ENCODE results near the gene USP2. TPM values are rescaled to one million over a fixed set of nuclear protein-coding genes. Genes with fewer than 3 reads are reported as not detected.
"Not testable (repeated sequence)": the region's sequence is repeated elsewhere in the genome, so short reads cannot be mapped to it uniquely, and the experiment has no call there.

Gene USP2
- total RNA-seq, 1 donor from 2014 or later = 0.24 TPM

DNA sequence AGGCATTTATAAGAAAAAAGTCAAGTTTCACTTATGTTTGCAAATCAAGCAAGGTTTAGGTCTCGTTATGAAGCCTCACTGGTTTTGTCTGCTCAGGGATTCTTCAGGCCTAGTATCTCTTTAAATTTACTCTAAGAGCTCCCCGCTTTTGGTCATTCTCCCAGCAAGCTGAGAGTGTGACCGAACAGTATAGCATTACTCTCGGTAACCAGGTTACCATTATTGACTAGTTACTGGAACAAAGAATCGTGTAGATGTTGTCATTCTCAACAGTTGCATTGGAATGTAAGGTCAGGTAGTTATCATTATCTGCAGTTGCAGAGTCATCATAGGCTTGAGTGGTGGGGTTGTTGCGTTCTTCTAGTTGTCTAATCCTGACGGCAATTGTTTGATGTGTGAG lies 9.8 kb upstream of the USP2 start:
- intact Hi-C loops (cut with micrococcal nuclease) = no loop called here
- Mint-ChIP-seq H3K4me3 (no peak overlapping the region), H3K27ac (no peak overlapping the region), H3K27me3 (peaks cover 34% of the 10 kb centered on the region), H3K36me3 (ENCODE audit: low read depth) (no peaks in the 10 kb centered on the region), H3K4me1 (no peaks in the 10 kb centered on the region), H3K9me3 (no peaks in the 10 kb centered on the region)
- ATAC-seq (ENCODE audit: low read depth) (no peak), DNase-seq (no peak)
- TF ChIP-seq, protein P1, sequence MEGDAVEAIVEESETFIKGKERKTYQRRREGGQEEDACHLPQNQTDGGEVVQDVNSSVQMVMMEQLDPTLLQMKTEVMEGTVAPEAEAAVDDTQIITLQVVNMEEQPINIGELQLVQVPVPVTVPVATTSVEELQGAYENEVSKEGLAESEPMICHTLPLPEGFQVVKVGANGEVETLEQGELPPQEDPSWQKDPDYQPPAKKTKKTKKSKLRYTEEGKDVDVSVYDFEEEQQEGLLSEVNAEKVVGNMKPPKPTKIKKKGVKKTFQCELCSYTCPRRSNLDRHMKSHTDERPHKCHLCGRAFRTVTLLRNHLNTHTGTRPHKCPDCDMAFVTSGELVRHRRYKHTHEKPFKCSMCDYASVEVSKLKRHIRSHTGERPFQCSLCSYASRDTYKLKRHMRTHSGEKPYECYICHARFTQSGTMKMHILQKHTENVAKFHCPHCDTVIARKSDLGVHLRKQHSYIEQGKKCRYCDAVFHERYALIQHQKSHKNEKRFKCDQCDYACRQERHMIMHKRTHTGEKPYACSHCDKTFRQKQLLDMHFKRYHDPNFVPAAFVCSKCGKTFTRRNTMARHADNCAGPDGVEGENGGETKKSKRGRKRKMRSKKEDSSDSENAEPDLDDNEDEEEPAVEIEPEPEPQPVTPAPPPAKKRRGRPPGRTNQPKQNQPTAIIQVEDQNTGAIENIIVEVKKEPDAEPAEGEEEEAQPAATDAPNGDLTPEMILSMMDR (IDR thresholded peaks at IDR 0.05) = no peak
- ChIA-PET POLR2A (no interaction called here), CTCF (no interaction called here)

DNA sequence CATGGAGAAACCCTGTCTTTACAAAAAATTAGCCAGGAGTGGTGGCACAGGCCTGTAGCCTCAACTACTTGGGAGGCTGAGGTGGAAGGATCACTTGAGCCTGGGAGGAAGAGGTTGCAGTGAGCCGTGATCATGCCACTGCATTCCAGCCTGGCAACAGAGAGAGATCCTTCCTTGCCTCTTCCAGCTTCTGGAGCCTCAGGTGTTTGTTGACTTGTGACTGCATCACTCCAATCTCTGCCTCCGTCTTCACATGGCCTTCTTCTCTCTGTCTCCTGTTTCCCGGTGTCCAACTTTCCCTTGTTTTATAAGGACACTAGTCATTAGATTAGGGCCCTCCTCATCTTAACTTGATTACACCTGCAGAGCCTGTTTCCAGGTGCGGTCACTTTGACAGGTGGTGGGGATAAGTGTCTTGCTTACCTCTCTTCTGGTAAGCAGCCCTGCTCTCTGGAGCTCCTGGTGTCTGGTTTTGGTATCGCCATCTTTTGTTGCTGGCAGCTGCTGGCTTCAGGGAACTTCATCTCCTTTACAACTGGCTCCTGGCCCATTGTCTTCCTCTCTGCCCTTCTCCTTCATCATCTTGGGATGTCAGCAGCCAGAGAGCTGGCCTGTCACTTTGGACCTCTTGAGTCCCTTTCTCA lies 8.2 kb upstream of the USP2 start:
- Mint-ChIP-seq H3K27me3 (peaks cover 29% of the 10 kb centered on the region), H3K9me3 (no peaks in the 10 kb centered on the region), H3K36me3 (ENCODE audit: low read depth) (no peaks in the 10 kb centered on the region), H3K4me1 (no peaks in the 10 kb centered on the region), H3K4me3 (no peak overlapping the region), H3K27ac (no peak overlapping the region)
- ATAC-seq (ENCODE audit: low read depth) (no peak), DNase-seq (no peak)
- intact Hi-C loops (cut with micrococcal nuclease) = no loop called here
- TF ChIP-seq, protein P1 (IDR thresholded peaks at IDR 0.05) = no peak
- ChIA-PET POLR2A (no interaction called here), CTCF (interaction anchor here (0.9 kb wide), 1 partner anchor 8 kb away, joined by 3 read pairs; the partner anchor contains the start of gene USP2)

DNA sequence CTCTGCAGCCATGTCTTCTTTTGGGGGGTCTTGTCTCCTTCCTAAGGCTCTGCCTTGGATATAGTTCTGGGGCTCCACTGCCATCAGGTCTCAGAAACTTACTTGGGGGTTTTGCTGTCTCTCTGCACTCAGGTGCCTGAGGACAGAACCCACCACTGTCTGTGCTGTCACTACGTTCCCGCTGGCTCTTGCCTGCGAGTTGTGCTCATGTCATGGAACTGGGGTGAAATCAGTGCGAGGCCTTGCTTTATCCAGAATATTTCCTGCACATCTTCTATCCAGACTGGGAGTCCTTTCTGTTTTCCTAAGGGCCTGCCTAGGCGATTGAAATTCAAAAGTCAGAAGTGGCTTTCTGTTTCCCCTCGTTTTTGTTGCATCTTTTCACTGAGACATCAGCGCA lies 6.6 kb upstream of the USP2 start:
- ChIA-PET CTCF (no interaction called here), POLR2A (no interaction called here)
- intact Hi-C loops (cut with micrococcal nuclease) = no loop called here
- TF ChIP-seq, protein P1 (IDR thresholded peaks at IDR 0.05) = no peak
- Mint-ChIP-seq H3K4me1 (no peaks in the 10 kb centered on the region), H3K27me3 (peaks cover 19% of the 10 kb centered on the region), H3K9me3 (no peaks in the 10 kb centered on the region), H3K36me3 (ENCODE audit: low read depth) (no peaks in the 10 kb centered on the region), H3K27ac (no peak overlapping the region), H3K4me3 (no peak overlapping the region)
- no peak for ATAC-seq (ENCODE audit: low read depth)
- no peak for DNase-seq

DNA sequence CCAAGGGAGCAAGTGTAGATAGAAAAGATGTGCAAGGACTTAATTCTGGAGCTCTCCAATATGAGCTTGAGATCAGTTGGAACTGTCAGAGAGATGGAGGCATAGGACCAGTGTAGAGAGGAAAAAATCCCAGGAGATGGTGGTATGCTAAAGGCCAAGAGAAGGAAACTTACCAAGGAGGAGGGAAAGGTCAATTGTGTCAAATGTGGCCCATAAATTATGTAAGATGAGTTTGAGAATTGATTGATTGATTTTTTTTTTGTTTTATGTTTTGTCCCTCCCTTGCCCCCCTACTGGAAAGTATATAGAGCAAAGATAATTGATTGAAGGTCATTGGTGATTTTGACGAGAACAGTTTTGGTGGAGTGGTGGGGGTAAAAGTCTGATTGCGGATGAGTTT lies 2.8 kb upstream of the USP2 start:
- no peaks in the 10 kb centered on the region for H3K9me3 Mint-ChIP-seq
- intact Hi-C loops (cut with micrococcal nuclease) = no loop called here
- DNase-seq = no peak
- ChIA-PET POLR2A (no interaction called here), CTCF (no interaction called here)
- H3K36me3 Mint-ChIP-seq (ENCODE audit: low read depth) = no peaks in the 10 kb centered on the region
- no peak for ATAC-seq (ENCODE audit: low read depth)
- H3K27me3 Mint-ChIP-seq = peaks cover 6% of the 10 kb centered on the region
- H3K27ac Mint-ChIP-seq = no peak overlapping the region
- no peak overlapping the region for H3K4me3 Mint-ChIP-seq
- H3K4me1 Mint-ChIP-seq = no peaks in the 10 kb centered on the region
- TF ChIP-seq, protein P1 (IDR thresholded peaks at IDR 0.05) = no peak

DNA sequence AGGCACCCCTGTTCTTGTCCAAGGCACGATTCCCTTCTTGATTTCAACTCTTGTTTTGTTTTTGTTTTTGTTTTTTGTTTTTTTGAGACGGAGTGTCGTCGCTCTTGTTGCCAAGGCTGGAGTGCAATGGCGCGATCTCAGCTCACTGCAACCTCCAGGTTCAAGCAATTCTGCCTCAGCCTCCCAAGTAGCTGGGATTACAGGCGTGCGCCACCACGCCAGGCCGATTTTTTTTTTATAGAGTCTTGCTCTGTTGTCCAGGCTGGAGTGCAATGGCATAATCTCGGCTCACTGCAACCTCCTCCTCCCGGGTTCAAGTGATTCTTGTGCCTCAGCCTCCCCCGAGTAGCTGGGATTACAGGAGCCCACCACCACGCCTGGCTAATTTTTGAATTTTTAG lies 1.0 kb upstream of the USP2 start:
- H3K9me3 Mint-ChIP-seq; DNase-seq; POLR2A ChIA-PET; H3K4me1 Mint-ChIP-seq; H3K27me3 Mint-ChIP-seq; H3K4me3 Mint-ChIP-seq; intact Hi-C loops (cut with micrococcal nuclease); ATAC-seq (ENCODE audit: low read depth); H3K27ac Mint-ChIP-seq; H3K36me3 Mint-ChIP-seq (ENCODE audit: low read depth): not testable (repeated sequence)
- CTCF ChIA-PET = interaction anchor here (1.3 kb wide), 1 partner anchor 27 kb away, joined by 5 read pairs; no protein-coding TSS in a partner anchor

DNA sequence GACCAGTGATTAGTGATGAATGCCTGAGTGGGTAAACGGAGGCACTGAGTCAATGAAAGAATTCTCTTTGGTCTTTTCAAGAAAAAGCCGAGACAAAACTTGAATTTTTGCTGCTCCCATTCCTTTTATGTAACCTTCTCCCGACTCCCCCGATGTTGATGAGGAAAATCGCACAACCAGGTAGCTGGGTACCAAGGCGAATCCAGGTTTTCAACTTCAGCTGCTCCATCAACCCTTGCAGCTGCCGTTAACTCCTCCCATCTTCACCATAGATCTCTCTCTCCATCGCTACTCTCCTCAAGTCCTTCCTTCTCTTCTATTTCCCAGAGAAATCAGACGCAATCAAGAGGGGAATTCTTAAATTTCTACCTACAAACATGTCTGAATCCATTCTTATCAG lies 611 bp upstream of the USP2 start:
- peaks cover 6% of the 10 kb centered on the region for H3K27me3 Mint-ChIP-seq
- DNase-seq (no peak), ATAC-seq (ENCODE audit: low read depth) (no peak)
- H3K4me1 Mint-ChIP-seq = no peaks in the 10 kb centered on the region
- H3K27ac Mint-ChIP-seq = no peak overlapping the region
- intact Hi-C loops (cut with micrococcal nuclease) = no loop called here
- no peak overlapping the region for H3K4me3 Mint-ChIP-seq
- TF ChIP-seq, protein P1 (IDR thresholded peaks at IDR 0.05) = no peak
- no peaks in the 10 kb centered on the region for H3K36me3 Mint-ChIP-seq (ENCODE audit: low read depth)
- POLR2A ChIA-PET = interaction anchor here (0.6 kb wide), 1 partner anchor 174 kb away, joined by 3 read pairs; no protein-coding TSS in a partner anchor
- no peaks in the 10 kb centered on the region for H3K9me3 Mint-ChIP-seq
- CTCF ChIA-PET = interaction anchor here (1.3 kb wide), 2 partner anchors 26 to 43 kb away, joined by 3 to 5 read pairs; no protein-coding TSS in a partner anchor

Measured in activated B cell treated with CpG ODN at 0.5 μM for 24 hours (primary cell).